ENCODE results near the gene PJVK.

Gene PJVK

DNA sequence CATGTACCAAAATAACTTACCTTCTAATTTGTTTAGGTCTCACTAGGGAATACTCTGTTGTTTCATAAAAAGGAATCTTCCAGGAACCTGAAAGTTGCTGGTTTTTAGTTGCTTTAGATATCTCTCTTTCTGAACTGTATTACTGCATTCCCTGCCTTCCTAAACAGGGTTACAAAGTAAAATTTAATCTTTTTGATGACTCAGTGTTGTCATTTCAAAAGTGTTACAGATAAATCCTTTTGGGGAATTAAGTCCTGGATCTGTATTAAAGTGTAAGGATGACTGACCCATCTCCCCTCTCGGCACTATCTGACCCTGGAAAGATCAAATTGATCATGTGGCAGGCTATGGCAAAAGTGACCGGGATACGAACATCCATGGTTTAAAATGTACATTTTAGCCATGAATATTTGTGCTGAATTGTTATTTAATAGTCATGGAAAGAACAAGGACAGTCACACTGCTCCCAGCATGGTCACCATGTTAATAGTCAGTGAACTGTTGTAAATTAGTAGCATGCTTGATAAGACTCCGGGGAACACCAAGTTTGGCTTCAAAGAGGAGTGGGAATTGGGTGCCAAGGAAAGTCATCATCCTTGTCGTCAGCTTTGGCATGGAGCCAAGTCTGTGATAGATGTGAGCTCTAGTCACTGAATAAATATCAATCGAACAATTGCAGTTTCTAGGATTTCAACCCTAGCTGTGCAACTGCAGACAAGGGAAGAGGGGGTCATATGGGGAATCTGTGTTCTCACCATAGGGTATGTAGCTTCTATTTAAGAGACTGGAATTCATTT, 33.3 kb downstream of the PJVK start:
- Histone ChIP-seq H3K27me3 (no peaks in the 10 kb centered on the region), H3K4me1 (ENCODE audit: control insufficient read depth in 1 of 2, insufficient read depth in 1 of 2, low read depth in 1 of 2, low read length in 1 of 2) (peaks cover 30 to 31% of the 10 kb centered on the region in 2 experiments)
- TF ChIP-seq, protein P1, sequence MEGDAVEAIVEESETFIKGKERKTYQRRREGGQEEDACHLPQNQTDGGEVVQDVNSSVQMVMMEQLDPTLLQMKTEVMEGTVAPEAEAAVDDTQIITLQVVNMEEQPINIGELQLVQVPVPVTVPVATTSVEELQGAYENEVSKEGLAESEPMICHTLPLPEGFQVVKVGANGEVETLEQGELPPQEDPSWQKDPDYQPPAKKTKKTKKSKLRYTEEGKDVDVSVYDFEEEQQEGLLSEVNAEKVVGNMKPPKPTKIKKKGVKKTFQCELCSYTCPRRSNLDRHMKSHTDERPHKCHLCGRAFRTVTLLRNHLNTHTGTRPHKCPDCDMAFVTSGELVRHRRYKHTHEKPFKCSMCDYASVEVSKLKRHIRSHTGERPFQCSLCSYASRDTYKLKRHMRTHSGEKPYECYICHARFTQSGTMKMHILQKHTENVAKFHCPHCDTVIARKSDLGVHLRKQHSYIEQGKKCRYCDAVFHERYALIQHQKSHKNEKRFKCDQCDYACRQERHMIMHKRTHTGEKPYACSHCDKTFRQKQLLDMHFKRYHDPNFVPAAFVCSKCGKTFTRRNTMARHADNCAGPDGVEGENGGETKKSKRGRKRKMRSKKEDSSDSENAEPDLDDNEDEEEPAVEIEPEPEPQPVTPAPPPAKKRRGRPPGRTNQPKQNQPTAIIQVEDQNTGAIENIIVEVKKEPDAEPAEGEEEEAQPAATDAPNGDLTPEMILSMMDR (IDR thresholded peaks at IDR 0.05) = no peak

DNA sequence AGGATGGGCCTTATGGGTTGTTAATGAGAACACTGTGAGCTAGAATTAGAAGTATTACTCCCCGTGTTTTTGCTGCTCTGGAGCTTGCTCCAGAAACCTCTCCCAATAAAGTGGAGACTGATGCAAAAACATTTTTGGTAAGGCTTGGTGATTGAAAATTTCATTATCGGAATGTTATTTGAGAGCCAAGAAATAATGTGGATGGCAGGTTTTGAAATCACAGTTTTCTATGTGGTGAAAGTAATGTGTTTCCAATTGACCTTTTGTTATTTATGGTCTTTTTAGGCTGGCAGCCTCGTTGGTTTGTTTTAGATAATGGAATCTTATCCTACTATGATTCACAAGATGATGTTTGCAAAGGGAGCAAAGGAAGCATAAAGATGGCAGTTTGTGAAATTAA, 34.2 kb downstream of the PJVK start:
- H3K9me3 ChIP-seq = no peaks in the 10 kb centered on the region
- peaks cover 16% of the 10 kb centered on the region for H3K36me3 ChIP-seq
- H3K27me3 ChIP-seq = no peaks in the 10 kb centered on the region
- H3K27ac ChIP-seq = no peak overlapping the region
- H3K4me1 ChIP-seq (ENCODE audit: control insufficient read depth in 1 of 2, insufficient read depth in 1 of 2, low read depth in 1 of 2, low read length in 1 of 2) = peaks cover 23% of the 10 kb centered on the region in 2 experiments
- TF ChIP-seq, protein P1 (IDR thresholded peaks at IDR 0.05) = no peak
- H3K4me3 ChIP-seq (ENCODE audit: low read depth in 1 of 2, low read length in 1 of 2) = no peak overlapping the region

More for the DNA sequence above, 33.3 kb downstream of the PJVK start:
- Histone ChIP-seq H3K9me3 (no peaks in the 10 kb centered on the region), H3K4me3 (ENCODE audit: low read depth in 1 of 2, low read length in 1 of 2) (no peak overlapping the region), H3K27ac (no peak overlapping the region), H3K36me3 (peaks cover 10% of the 10 kb centered on the region)

DNA sequence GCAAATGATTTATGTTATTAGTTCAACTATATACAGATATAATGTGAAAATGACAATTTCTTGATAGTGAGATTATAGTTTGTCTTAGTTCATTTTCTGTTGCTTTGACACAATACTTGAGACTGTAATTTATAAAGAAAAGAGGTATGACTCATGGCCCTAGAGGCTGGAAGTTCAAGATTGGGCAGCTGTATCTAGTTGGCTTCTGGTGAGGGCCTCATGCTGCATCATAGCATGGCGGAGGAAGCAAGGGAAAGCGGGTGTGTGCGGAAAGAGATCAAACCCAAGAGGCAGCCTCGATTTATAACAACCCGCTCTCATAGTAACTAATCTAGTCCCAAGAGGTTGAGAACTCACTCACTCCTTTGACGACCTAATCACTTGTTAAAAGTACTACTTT, 40.4 kb downstream of the PJVK start:
- no peak overlapping the region for H3K27ac ChIP-seq
- H3K9me3 ChIP-seq = no peaks in the 10 kb centered on the region
- TF ChIP-seq, protein P1 (IDR thresholded peaks at IDR 0.05) = no peak
- H3K4me3 ChIP-seq (ENCODE audit: low read depth in 1 of 2, low read length in 1 of 2) = no peak overlapping the region
- no peaks in the 10 kb centered on the region for H3K27me3 ChIP-seq
- H3K4me1 ChIP-seq (ENCODE audit: control insufficient read depth in 1 of 2, insufficient read depth in 1 of 2, low read depth in 1 of 2, low read length in 1 of 2) = peaks cover 0 to 3% of the 10 kb centered on the region in 2 experiments
- H3K36me3 ChIP-seq = peaks cover 71% of the 10 kb centered on the region

DNA sequence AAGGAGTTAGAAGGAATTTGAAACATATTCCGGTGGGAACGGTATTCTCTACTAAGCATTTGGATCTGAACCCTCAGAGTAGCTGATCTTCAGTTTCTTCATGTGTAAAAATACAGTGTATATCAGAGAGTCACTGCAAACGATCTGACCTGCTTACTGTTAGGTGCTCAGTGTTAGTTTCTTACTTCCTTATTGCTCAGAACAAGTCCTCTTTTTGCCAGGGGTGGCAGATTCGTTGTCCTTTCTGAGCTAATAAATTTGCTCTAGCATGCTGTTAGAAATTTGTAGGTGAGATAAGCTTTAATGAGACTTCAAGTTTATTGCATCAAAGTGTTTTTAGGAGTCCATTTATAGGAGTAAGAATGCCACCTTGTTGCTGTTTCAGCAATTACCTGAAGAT, 44.9 kb downstream of the PJVK start:
- Histone ChIP-seq H3K9me3 (no peaks in the 10 kb centered on the region), H3K27ac (peak overlapping the region; percentile 18), H3K4me1 (ENCODE audit: control insufficient read depth in 1 of 2, insufficient read depth in 1 of 2, low read depth in 1 of 2, low read length in 1 of 2) (peaks cover 0 to 3% of the 10 kb centered on the region in 2 experiments), H3K36me3 (peaks cover 94% of the 10 kb centered on the region), H3K27me3 (no peaks in the 10 kb centered on the region), H3K4me3 (ENCODE audit: low read depth in 1 of 2, low read length in 1 of 2) (no peak overlapping the region)
- TF ChIP-seq, protein P1 (IDR thresholded peaks at IDR 0.05) = no peak

DNA sequence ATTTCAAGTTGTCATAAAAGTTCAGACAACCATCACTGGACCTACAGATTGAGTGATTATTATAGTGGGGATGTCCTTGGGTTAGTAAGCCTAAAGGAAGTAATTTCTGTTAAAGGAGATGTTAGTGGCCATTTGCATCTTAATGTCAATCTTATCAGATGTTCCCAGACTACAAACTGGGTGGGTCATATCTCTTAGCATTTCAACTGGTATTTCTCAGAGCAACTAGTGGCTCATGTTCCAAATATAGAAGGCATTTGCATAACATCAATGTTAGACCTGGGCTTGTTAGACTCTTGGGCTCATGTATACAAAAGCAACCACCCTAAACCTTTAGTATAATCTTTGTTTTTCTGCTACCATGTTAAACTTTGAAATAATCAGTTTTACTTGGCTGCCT, 47.0 kb downstream of the PJVK start:
- Histone ChIP-seq H3K36me3 (peaks cover 97% of the 10 kb centered on the region), H3K4me3 (ENCODE audit: low read depth in 1 of 2, low read length in 1 of 2) (no peak overlapping the region), H3K4me1 (ENCODE audit: control insufficient read depth in 1 of 2, insufficient read depth in 1 of 2, low read depth in 1 of 2, low read length in 1 of 2) (peaks cover 0 to 3% of the 10 kb centered on the region in 2 experiments), H3K27ac (no peak overlapping the region), H3K9me3 (no peaks in the 10 kb centered on the region), H3K27me3 (no peaks in the 10 kb centered on the region)
- TF ChIP-seq, protein P1 (IDR thresholded peaks at IDR 0.05) = no peak
